ENCODE measurements around the gene FAXC.

GRCh38 chr6:99270826-99271225, 78.6 kb downstream of the FAXC start:
- TF ChIP-seq CTCF (IDR thresholded peaks at IDR 0.05) = no peak
- TF ChIP-seq EP300 (IDR thresholded peaks at IDR 0.05) = no peak
- no peak for TF ChIP-seq POLR2A (IDR thresholded peaks at IDR 0.05)

Data from ovary (tissue), 3 donors.